Measurements from ENCODE around the gene ZNF552.
"Not testable (repeated sequence)": the region's sequence is repeated elsewhere in the genome, so short reads cannot be mapped to it uniquely, and the experiment has no call there.

ZNF552 gene

GRCh38 chr19:57814505-57815246 lies at the start of gene ZNF552:
ZNF552 (minus strand) TSS chr19:57814913; CDS start chr19:57814743, 170 bp downstream.
- DNase-seq = peak; percentile 90

- not testable (repeated sequence) for DNase-seq
Measured at GRCh38 chr19:57862351-57862750, 47.6 kb upstream of the ZNF552 start.

- DNase-seq = not testable (repeated sequence)
Measured at GRCh38 chr19:57854117-57854516, 39.4 kb upstream of the ZNF552 start.

- not testable (repeated sequence) for DNase-seq
Measured at GRCh38 chr19:57851812-57852603, 37.3 kb upstream of the ZNF552 start.

GRCh38 chr19:57850553-57851017 lies 35.9 kb upstream of the ZNF552 start:
- DNase-seq = no peak

- DNase-seq = peak; percentile 86
Measured at GRCh38 chr19:57849666-57850473, 35.2 kb upstream of the ZNF552 start, which contains the start of gene ZNF587. ZNF587 (plus strand) TSS chr19:57849859; CDS start chr19:57850039, 180 bp downstream.

- not testable (repeated sequence) for DNase-seq
Measured at GRCh38 chr19:57849162-57849665, 34.5 kb upstream of the ZNF552 start.

- not testable (repeated sequence) for DNase-seq
Measured at GRCh38 chr19:57847164-57847563, 32.5 kb upstream of the ZNF552 start.

GRCh38 chr19:57841122-57841763 lies 26.5 kb upstream of the ZNF552 start:
- no peak for DNase-seq

- not testable (repeated sequence) for DNase-seq
Measured at GRCh38 chr19:57838622-57839191, 24.0 kb upstream of the ZNF552 start.

- DNase-seq = not testable (repeated sequence)
Measured at GRCh38 chr19:57836991-57837390, 22.3 kb upstream of the ZNF552 start.

- DNase-seq = peak; percentile 15
Measured at GRCh38 chr19:57830071-57830602, 15.4 kb upstream of the ZNF552 start, which contains the start of gene ZNF587B. ZNF587B (plus strand) TSS chr19:57830299; CDS start chr19:57830529, 230 bp downstream.

- DNase-seq = no peak
Measured at GRCh38 chr19:57829316-57829715, 14.6 kb upstream of the ZNF552 start.

GRCh38 chr19:57825511-57825910 lies 10.8 kb upstream of the ZNF552 start:
- DNase-seq = no peak

GRCh38 chr19:57823608-57824007 lies 8.9 kb upstream of the ZNF552 start:
- DNase-seq = not testable (repeated sequence)

GRCh38 chr19:57823155-57823554 lies 8.4 kb upstream of the ZNF552 start:
- not testable (repeated sequence) for DNase-seq

GRCh38 chr19:57821501-57821900 lies 6.8 kb upstream of the ZNF552 start:
- DNase-seq = not testable (repeated sequence)

GRCh38 chr19:57821095-57821494 lies 6.4 kb upstream of the ZNF552 start:
- not testable (repeated sequence) for DNase-seq

GRCh38 chr19:57820599-57820998 lies 5.9 kb upstream of the ZNF552 start:
- DNase-seq = no peak

- DNase-seq = peak; percentile 94
Measured at GRCh38 chr19:57819475-57820148, 4.9 kb upstream of the ZNF552 start.

GRCh38 chr19:57818378-57818777 lies 3.7 kb upstream of the ZNF552 start:
- DNase-seq = no peak
